Stomach smooth muscle (tissue), 2 donors: ENCODE data around the gene ZNF792.
"Not testable (repeated sequence)": the region's sequence is repeated elsewhere in the genome, so short reads cannot be mapped to it uniquely, and the experiment has no call there.

ENCODE experiments used
- H3K27ac ChIP-seq: one replicate; pipeline ENCODE4 v1.7.0; 2013; ENCODE audit warnings: mild to moderate bottlenecking, low read length, inconsistent platforms
- H3K27me3 ChIP-seq, 2 donors: one replicate each; pipeline ENCODE4 v1.7.0; 2013; ENCODE audit warnings: low read length in 2 of 2; ENCODE audit not compliant: insufficient read depth in 2 of 2, control insufficient read depth in 1 of 2
- H3K36me3 ChIP-seq, 2 donors: one replicate each; pipeline ENCODE4 v1.7.0; 2013; ENCODE audit warnings: low read length in 2 of 2; ENCODE audit not compliant: control insufficient read depth in 2 of 2, insufficient read depth in 2 of 2
- H3K4me1 ChIP-seq: one replicate; pipeline ENCODE4 v1.7.0; 2013; ENCODE audit warnings: low read length; ENCODE audit not compliant: control insufficient read depth, insufficient read depth
- H3K4me3 ChIP-seq, 2 donors: one replicate each; pipeline ENCODE4 v1.7.0; 2013; ENCODE audit warnings: low read length in 2 of 2
- H3K9ac ChIP-seq, 2 donors: one replicate each; pipeline ENCODE4 v1.7.0; 2013; ENCODE audit warnings: low read length in 2 of 2, mild to moderate bottlenecking in 1 of 2
- H3K9me3 ChIP-seq, 2 donors: one replicate each; pipeline ENCODE4 v1.7.0; 2013; ENCODE audit warnings: low read length in 2 of 2; ENCODE audit not compliant: control insufficient read depth in 2 of 2
- donor health status: healthy.
- donor health status: Pancreatic carcinoma.

Gene ZNF792

DNA sequence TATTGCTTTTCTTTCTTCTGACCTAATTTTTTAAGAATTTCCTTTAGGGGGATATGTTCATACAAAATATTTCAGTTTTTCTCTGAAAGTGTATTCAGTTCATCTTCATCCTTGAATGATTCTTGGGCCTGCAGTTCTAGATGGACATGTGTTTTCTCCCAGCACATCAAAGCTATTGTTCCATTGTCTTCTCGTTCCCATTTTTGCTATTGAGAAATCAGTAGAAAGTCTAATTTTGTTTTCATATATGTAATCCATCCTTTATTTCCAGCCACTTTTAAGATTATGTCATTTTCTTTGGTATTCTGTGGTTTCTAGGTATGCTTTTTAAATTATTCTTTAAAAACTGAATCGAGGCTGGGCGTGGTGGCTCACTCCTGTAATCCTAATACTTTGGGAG, 20.3 kb upstream of the ZNF792 start:
- H3K9ac ChIP-seq: no peak overlapping the region
- no peaks in the 10 kb centered on the region for H3K4me1 ChIP-seq
- H3K4me3 ChIP-seq: no peak overlapping the region
- H3K9me3 ChIP-seq: no peaks in the 10 kb centered on the region
- peaks cover 0 to 4% of the 10 kb centered on the region in 2 donors for H3K27me3 ChIP-seq
- H3K36me3 ChIP-seq: no peaks in the 10 kb centered on the region
- H3K27ac ChIP-seq: no peak overlapping the region

DNA sequence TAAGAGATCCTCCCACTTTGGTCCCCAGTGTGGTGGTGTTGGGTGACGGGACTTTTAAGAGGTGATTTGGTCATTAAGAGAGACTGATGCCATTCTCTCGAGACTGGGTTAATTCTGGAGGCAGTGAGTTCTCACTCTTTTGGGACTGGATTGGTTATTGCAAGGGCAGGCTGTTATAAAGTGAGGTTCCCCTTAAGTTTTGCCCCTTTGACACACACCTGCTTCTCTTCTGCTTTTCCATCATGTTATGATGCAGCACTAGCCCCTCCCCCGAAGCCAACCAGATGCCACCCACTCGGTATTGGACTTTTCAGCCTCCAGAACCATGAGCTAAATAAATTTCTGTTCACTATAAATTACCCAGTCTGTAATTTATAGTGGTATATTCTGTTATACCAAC, 19.8 kb upstream of the ZNF792 start:
- Histone ChIP-seq H3K9ac (no peak overlapping the region), H3K27ac (no peak overlapping the region), H3K9me3 (no peaks in the 10 kb centered on the region), H3K27me3 (peaks cover 0 to 2% of the 10 kb centered on the region in 2 donors), H3K4me3 (no peak overlapping the region), H3K4me1 (no peaks in the 10 kb centered on the region), H3K36me3 (no peaks in the 10 kb centered on the region)

DNA sequence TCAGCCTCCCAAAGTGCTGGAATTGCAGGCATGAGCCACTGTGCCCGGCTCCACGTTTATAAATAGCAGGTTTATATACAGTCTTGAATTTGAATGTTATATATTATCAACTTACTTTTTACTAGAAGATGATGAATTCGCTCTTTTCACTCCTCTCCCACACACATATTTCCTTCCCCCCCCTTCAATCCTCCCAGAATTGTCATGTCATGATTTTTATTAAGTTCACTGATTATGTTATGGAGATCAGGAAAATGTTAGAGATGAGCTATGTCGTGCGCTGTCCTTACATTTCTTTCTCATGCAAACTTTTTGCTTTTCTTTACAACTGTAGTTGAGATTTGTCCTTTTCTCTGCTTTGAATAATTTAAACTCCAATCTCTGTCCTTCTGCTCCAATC, 18.2 kb upstream of the ZNF792 start:
- Histone ChIP-seq H3K27me3 (peaks cover 0 to 2% of the 10 kb centered on the region in 2 donors), H3K27ac (no peak overlapping the region), H3K9me3 (no peaks in the 10 kb centered on the region), H3K36me3 (no peaks in the 10 kb centered on the region), H3K4me1 (no peaks in the 10 kb centered on the region), H3K4me3 (no peak overlapping the region), H3K9ac (no peak overlapping the region)

DNA sequence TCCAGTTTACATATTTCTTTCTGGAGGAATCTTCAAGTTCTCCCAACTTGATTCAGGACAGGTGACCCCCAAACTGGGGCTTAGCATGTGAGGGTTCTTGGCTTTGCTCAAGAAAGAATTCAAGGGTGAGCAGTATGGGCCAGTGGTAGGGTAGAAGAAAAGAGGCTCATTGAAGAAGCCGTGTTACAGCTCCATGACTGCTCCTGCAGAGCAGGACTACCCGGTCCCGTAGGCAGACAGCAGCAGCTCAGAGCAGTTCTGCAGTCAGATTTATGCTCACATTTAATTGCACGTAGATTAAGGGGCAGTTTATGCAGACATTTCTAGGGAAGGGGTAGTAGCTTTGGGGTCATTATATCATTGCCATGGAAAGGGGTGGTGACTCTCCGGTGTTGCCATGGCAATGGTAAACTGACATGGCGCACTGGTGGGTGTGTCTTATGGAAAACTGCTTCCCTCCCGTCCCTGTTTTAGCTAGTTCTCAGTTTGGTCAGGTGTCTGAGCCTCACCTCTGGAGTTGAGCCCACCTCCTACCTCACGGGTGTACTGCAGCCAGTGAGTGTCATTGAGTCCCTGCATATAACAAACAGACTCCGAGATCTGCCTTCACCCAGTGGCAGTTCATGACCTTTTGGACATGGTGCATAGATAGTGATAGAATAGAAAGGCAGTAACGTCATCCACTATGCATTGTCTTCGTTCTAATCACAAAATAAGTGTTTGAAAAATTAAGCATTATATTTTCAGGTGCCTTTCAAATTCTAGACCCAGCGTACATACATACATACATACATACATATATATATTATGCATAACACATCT, 16.0 kb upstream of the ZNF792 start:
- no peak overlapping the region for H3K4me3 ChIP-seq
- H3K27me3 ChIP-seq: peaks cover 0 to 2% of the 10 kb centered on the region in 2 donors
- H3K36me3 ChIP-seq: no peaks in the 10 kb centered on the region
- peaks cover 2 to 4% of the 10 kb centered on the region in 2 donors for H3K9me3 ChIP-seq
- H3K4me1 ChIP-seq: no peaks in the 10 kb centered on the region
- H3K27ac ChIP-seq: no peak overlapping the region
- H3K9ac ChIP-seq: no peak overlapping the region

DNA sequence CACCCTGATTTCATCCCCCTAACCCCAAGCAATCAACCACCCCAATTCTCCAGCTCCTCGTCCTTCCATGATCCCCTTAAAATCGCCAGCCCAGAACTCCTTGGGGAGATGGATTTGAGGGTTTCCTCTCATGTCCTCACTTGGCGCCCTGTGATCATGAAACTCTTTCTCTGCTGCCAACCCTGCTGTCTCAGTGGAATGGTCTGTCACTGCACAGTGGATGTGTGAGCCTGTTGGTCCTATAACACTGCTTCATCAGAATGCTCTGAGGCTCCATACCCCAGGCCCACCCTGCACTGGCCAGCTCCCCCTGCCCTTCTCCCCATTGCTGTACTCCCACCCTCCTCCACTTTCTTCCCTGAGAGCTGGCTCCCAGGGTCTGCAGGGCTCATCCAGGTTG, 12.6 kb upstream of the ZNF792 start:
- Histone ChIP-seq H3K4me3 (no peak overlapping the region), H3K27ac (no peak overlapping the region), H3K36me3 (no peaks in the 10 kb centered on the region)

GRCh38 chr19:34975056-34975455, 11.0 kb upstream of the ZNF792 start:
- H3K9ac ChIP-seq: no peak overlapping the region
- H3K9me3 ChIP-seq: peaks cover 2 to 4% of the 10 kb centered on the region in 2 donors
- H3K36me3 ChIP-seq: no peaks in the 10 kb centered on the region
- H3K27me3 ChIP-seq: peaks cover 0 to 2% of the 10 kb centered on the region in 2 donors
- H3K4me1 ChIP-seq: peaks cover 2% of the 10 kb centered on the region
- no peak overlapping the region for H3K4me3 ChIP-seq
- no peak overlapping the region for H3K27ac ChIP-seq

More for the DNA sequence above, 12.6 kb upstream of the ZNF792 start:
- H3K4me1 ChIP-seq: peaks cover 2% of the 10 kb centered on the region
- no peak overlapping the region for H3K9ac ChIP-seq
- peaks cover 0 to 2% of the 10 kb centered on the region in 2 donors for H3K27me3 ChIP-seq
- H3K9me3 ChIP-seq: peaks cover 2 to 4% of the 10 kb centered on the region in 2 donors

DNA sequence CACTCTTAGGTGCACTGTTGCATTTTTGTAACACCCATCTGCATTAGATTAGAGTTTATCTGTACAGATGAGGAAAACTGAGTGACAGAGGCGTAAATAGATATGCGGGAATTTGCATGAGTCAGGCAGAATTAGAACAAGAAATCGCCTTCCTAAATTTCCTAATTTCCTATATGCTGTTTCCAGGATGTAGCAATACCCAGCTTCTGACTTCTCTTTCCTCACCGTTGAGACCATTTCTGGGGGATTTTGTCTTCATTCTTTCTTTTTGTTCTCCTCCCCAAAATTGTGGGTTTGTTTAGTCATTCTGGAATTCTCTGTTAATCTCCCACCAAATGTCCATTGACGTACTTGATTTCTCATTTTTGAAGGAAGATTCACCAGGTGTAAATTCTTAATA, 10.6 kb upstream of the ZNF792 start:
- H3K4me3 ChIP-seq: no peak overlapping the region
- H3K9me3 ChIP-seq: peaks cover 2 to 4% of the 10 kb centered on the region in 2 donors
- no peak overlapping the region for H3K27ac ChIP-seq
- peaks cover 2% of the 10 kb centered on the region for H3K4me1 ChIP-seq
- H3K27me3 ChIP-seq: peaks cover 0 to 2% of the 10 kb centered on the region in 2 donors
- H3K36me3 ChIP-seq: no peaks in the 10 kb centered on the region
- no peak overlapping the region for H3K9ac ChIP-seq

DNA sequence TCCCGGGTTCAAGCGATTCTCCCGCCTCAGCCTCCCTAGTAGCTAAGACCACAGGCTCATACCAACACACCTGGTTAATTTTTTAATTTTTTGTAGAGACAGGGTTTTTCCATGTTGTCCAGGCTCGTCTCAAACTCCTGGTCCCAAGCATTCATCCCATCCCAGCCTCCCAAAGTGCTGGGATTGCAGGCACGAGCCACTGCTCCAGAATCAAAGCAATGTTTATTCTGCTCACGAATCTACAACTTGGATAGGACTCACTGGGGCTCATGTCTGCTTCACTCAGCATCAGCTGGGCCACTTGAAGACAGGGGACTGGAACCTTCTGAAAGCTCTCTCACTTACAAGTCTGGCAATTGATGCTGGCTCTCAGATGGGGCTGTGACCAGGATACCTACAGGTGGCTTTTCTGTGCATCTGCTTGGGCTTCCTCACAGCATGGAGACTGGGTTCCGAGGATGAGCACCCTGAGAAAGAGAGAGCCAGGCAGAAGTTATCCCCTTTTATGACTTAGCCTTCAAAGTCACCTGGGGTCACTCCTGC, 8.2 kb upstream of the ZNF792 start:
- Histone ChIP-seq H3K4me1 (peaks cover 2% of the 10 kb centered on the region), H3K27me3 (no peaks in the 10 kb centered on the region), H3K9ac (no peak overlapping the region), H3K27ac (no peak overlapping the region), H3K4me3 (no peak overlapping the region), H3K36me3 (no peaks in the 10 kb centered on the region), H3K9me3 (peaks cover 2 to 4% of the 10 kb centered on the region in 2 donors)

DNA sequence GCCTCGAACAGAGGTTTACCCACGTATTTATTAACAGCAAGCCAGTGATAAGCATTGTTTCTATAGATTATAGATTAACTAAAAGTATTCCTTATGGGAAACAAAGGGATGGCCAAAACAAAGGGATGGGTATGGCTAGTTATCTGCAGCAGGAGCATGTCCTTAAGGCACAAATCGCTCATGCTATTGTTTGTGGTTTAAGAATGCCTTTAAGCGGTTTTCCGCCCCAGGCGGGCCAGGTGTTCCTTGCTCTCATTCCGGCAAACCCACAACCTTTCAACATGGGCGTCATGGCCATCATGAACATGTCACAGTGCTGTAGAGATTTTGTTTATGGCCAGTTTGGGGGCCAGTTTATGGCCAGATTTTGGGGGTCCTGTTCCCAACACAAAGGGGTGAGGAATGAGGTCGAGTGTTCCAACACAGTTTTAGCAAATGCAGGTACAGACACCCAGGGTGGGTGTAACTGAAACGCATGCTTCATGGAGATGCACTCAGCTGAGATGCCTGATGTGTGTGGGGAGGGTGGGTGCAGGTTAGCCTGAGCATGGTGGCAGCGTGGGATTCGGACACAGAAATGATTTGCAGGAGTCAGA, 6.3 kb upstream of the ZNF792 start:
- H3K27ac ChIP-seq, H3K4me1 ChIP-seq, H3K9ac ChIP-seq, H3K27me3 ChIP-seq, H3K36me3 ChIP-seq, H3K9me3 ChIP-seq, H3K4me3 ChIP-seq: not testable (repeated sequence)

DNA sequence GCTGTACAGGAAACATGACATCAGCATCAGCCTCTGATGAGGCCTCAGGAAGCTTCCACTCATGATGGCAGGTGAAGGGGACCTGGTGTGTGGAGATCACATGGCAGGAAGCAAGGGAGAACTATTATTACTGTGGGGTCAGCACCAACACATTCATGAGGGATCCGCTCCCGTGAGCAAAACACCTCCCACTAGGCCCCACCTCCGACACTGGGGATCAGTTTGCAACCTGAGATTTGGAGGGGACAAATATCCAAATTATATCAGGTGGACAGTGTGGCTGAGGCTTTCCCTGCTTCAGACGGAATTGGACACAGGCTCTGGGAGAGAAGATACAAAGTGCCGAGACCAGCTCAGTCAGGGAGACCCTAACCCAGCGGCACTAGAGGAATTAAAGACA, 5.7 kb upstream of the ZNF792 start:
- Histone ChIP-seq H3K9ac (no peak overlapping the region), H3K36me3 (no peaks in the 10 kb centered on the region), H3K27me3 (no peaks in the 10 kb centered on the region), H3K4me1 (peaks cover 2% of the 10 kb centered on the region), H3K27ac (no peak overlapping the region), H3K4me3 (no peak overlapping the region), H3K9me3 (no peaks in the 10 kb centered on the region)

GRCh38 chr19:34967551-34967950, 3.5 kb upstream of the ZNF792 start:
- Histone ChIP-seq H3K27ac (no peak overlapping the region), H3K4me3 (no peak overlapping the region), H3K4me1 (peaks cover 13% of the 10 kb centered on the region), H3K9me3 (no peaks in the 10 kb centered on the region), H3K27me3 (no peaks in the 10 kb centered on the region), H3K9ac (no peak overlapping the region), H3K36me3 (no peaks in the 10 kb centered on the region)
